OCI-LY3 (cell line): ENCODE results near the gene TBCK.

ENCODE experiments used
- CTCF ChIP-seq: fragments of 200-600, 300-600 bp; sonication (generic); IDR thresholded peaks from 2 replicates; pipeline ENCODE4 v1.5.1; 2014; ENCODE audit warnings: antibody characterized with exemption, low read length, low read depth
- EZH2phosphoT487 ChIP-seq: fragments of 200-600 bp; shearing (Covaris generic); IDR thresholded peaks from 2 replicates; pipeline ENCODE4 v1.6.1; 2018; ENCODE audit warnings: antibody characterized with exemption, mixed run types, low read depth

- TF ChIP-seq CTCF (no peak), EZH2phosphoT487 (no peak)
These were observed 200.0 kb downstream of the TBCK start for GRCh38 chr4:106116025-106116424.
